NOMO-1 (cell line): Measurements from ENCODE around the gene BBS2.

ENCODE experiments used
- DNase-seq, 2 experiments: peaks; one replicate each; lab custom pipeline; 2025; ENCODE audit not compliant: unreplicated experiment in 2 of 2; lab: John Stamatoyannopoulos, UW

BBS2 gene, protein sequence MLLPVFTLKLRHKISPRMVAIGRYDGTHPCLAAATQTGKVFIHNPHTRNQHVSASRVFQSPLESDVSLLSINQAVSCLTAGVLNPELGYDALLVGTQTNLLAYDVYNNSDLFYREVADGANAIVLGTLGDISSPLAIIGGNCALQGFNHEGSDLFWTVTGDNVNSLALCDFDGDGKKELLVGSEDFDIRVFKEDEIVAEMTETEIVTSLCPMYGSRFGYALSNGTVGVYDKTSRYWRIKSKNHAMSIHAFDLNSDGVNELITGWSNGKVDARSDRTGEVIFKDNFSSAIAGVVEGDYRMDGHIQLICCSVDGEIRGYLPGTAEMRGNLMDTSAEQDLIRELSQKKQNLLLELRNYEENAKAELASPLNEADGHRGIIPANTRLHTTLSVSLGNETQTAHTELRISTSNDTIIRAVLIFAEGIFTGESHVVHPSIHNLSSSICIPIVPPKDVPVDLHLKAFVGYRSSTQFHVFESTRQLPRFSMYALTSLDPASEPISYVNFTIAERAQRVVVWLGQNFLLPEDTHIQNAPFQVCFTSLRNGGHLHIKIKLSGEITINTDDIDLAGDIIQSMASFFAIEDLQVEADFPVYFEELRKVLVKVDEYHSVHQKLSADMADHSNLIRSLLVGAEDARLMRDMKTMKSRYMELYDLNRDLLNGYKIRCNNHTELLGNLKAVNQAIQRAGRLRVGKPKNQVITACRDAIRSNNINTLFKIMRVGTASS

DNA sequence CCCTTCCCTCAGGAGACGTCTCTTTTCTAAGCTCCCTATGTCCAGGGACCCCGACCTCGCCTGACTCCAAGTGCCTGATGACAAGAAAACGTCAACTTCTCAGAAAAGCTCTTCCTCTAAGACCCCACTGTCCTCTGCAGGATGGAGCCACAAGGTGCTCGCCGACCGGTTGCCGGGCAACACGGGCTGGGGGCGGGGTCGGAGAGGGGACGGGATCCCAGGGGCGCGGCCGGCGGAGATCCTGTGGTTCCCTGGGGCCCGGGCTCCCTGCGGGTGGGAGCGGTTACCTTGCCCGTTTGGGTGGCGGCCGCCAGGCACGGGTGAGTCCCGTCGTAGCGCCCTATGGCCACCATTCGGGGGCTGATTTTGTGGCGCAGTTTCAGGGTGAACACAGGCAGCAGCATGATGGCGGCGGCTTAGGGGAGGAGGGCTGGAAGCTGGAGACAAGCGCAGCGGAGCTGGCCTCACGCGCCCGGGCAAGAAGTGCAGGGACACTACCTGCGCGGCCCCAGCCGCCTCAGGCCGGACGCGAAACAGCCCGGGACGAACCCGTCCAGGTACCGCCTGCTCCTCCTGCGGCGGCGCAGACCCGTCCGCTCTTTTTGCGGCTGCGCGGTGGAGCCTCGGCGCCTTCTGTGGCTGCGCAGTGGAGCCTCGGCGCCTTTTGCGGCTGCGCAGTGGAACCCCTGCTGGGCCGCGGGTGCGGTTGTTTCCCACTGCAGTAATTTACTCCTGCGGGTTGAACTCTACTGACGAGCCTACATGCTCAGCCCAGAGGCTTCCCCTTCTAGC is at the start of gene BBS2:
Gene BBS2 (minus strand): TSS at position 566 of the 792 bp plus-strand sequence. CDS start 162 bp downstream, at position 404.
- DNase-seq = peak; percentile 74 to 87

DNA sequence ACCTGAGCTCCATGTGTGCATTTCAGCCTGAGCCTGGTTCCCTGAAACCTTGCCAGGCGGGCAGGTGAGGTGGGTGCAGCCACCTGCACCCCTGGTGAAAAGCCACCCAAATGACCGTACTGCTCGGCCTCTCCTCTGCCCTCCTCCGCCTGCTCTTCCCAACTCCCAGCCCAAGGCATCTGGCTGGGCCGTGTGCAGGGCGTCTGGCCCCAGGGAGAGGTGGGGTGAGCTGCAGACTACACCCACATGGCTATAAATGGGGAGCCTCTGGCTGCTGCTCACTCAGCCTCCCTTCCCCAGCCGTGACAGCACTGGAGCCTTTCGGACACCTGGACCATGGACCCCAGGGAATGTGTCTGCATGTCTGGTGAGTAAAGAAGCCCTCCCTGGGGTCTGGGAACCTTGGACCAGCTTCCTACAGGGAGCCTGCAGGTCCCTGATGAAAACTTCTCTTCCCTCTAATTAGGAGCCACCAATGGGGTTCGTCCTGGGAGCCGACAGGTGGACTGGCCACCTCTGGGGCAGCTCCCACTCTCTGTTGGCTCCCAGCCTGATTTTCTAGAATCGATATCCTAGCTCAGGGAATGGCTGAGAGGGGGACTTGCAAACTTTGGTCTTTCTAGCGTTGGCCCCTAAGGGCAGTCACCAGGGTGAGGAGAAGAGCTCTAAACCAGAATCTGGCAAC is 45.1 kb upstream of the BBS2 start, which contains the start of gene MT4:
Gene MT4 (plus strand): TSS at position 281 of the 685 bp plus-strand sequence. CDS start 56 bp downstream, at position 337.
- no peak for DNase-seq

DNA sequence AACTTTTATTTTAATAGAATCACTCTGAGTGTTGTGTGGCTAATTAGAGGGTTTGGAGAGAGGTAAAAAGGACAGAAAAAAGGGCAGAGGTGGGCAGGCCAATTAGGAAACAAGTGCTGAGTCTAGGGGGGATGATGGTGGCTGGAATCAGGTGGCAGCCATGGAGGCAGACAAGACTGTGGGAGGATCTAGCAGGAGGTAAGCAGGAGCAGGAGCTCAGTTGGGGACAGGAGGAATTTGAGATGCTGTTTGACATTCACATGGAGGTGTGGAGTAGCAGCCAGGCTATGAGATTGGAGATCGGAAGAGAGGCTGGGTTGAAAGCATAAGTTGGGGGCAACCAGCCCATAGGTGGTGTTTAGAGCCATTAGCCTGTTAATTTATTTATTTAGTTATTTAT is 41.3 kb upstream of the BBS2 start:
- no peak for DNase-seq

DNA sequence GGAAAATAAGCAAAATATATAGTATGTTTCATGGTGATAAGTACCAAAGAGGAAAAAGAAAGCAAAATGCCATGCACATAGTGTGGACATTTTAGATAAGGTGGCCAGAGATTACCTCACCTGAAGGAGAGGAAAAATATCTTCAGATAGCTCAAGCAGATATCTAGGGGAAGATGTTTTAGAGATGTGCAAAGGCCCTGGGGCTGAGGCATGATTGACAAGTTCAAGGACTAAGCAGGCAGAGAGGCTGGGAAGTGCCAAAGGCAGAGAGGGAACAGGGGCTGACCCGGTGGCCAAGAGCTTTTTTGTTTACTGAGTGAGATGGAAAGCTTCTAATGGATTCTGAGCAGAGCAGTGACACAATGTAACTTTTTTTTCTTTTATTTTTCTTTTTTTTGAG is 40.6 kb upstream of the BBS2 start:
- DNase-seq = no peak

DNA sequence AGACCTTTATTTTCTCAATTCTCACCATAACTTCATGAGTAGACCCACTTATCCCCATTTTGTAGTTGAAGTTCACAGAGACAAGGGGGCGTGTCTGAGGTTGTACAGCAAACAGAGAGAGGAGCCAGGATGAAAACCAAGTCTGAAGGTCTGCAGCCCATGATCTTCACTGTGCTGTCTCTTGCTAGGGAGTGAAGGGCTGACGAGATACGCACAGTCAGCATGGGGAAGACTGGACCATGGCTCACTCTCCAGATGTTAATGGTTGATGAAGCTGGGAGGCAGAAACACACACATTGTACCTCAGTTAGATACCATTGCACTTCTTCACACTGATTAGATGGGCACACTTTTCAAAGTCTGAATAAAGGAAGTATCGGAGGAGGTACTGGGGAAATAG is 39.3 kb upstream of the BBS2 start:
- DNase-seq = no peak

DNA sequence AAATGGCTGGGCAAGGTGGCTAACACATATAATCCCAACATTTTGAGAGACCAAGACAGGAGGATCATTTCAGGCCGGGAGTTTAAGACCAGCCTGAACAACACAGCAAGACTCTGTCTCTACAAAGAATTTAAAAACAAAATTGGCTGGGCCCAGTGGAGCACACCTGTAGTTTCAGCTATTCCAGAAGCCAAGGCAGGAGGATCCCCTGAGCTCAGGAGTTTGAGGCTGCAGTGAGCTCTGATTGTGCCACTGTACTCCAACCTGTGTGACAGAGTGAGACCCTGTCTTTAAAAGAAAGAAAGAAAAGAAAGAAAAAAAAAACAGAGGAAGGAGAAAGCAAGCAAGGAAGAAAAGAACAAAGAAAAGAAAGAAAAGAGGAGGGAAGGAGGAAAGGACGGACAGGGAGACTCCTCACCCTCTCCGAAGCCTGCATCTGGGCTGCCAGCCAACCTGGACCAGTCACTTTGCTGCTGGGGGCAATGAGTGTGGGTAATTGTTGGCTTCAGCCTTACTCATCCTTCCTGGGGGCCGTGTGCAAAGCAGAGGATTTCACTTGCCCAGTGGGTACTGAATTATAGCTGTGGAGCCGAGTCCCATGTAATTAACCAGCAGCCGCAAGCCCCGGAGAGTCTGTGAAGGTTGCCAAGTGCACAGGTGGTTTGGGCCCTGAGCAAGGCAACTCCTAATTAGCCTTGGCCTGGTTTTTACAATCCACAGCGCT is 38.4 kb upstream of the BBS2 start:
- DNase-seq = no peak

DNA sequence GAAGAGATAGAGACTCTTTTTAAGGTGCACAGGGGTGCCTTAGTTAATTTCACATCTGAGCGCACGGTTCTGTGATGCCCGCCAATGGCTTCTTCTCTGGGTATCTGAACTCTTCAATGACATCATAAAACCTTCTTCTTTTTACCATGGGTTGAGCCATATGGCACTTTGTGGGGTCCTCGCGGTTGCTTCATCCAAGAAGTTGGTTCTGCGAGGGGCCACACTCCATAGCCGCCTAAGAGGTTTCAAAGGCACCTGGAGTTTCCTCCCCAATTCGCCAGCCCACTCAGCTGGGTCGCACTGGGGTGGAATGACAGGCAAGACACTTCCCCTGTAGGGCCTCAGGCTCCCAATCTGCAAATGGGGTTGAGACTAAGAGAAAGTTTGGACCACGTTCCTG is 34.6 kb upstream of the BBS2 start:
- DNase-seq = no peak

DNA sequence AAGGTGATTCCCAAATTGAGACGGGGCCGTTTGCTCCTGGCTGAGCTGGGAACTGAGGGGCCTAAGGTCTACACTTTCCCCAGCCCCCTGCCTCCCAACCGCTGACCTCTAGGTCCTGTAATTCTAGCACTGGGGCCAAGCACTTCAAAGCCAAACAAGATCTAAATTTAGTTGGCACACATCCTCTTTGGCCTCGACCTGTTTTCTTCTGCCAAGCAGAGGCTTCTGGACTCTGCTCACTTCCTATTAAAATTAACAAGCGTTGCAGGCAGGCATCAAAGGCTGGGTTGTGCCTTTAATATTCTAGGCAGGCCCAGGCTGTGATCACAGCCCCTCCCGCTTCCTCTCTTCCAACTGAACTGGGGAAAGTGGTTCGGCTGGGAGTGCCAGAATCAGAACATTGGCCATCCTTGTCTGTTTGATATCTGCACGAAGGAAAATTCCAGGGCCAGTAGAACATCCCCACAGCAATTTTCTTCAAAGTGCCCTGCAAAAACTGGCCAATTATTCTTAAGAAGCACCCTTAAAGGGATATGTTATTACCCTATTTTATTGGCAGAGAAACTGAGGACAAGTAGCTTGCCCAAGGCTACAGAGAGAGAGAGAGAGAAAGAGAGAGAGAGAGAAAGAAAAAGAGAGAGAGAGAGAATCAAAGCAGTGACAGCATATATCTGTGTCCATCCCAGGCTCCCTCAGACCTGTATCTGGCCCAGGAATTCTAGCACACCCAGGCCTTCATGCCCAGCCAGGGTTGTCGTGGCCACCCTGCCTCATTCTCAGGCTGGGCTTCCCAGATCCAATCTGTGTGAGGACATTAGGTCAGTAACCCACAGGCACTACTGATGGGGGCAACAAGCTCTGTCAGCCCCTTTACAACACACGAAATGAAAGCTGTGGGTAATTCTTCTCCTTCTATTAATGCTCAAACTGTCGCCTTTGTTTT is 32.2 kb upstream of the BBS2 start:
- peak; percentile 67 to 76 for DNase-seq

DNA sequence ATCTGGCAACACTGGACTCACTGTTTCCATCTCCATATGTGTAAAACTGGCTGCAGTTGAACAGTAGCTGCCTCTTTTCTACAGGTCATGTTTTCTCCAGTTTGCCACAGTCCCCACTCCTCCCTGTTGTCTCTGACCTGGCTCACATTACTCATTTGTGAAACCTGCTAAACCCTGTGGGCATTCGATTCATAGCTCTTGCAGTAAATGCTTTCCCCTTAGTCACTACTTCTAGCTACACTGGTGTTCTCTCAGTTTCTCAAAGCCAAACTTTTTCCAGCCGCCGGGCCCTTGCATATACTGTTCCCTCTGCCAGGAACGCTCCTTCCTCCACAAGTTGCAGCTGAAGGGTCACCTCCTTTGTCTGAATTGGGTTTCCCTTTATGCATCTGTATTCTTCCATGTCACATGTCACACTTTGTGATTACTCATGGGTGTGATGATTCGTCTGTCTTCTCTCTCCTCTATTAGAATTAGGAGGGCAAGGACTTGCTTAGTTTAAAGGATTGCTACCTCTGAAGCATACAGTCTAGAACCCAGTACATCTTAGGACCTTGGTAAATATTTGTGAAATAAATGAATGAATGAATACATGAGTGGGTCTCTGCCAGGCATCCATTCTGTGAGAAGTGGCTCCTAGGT is 30.0 kb upstream of the BBS2 start:
- no peak for DNase-seq

DNA sequence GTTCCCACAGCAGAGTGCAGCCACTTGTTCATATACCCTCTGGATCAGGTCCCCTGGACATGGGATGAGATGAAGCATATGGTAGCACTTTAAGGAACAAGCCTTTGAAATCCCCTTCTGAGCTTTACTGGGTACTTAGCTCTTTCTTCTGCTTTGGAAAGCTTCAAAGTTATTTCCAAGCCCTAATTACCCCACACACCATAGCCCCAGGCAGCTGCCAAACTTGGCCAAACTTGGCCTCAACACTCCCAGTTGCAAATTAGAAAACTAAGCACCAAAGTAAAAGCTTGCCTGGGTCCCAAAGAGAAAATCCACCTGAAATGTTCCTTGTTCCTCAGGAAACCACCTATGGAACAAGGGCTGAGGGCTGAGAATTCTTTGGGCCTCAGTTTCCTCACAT is 29.3 kb upstream of the BBS2 start:
- no peak for DNase-seq

DNA sequence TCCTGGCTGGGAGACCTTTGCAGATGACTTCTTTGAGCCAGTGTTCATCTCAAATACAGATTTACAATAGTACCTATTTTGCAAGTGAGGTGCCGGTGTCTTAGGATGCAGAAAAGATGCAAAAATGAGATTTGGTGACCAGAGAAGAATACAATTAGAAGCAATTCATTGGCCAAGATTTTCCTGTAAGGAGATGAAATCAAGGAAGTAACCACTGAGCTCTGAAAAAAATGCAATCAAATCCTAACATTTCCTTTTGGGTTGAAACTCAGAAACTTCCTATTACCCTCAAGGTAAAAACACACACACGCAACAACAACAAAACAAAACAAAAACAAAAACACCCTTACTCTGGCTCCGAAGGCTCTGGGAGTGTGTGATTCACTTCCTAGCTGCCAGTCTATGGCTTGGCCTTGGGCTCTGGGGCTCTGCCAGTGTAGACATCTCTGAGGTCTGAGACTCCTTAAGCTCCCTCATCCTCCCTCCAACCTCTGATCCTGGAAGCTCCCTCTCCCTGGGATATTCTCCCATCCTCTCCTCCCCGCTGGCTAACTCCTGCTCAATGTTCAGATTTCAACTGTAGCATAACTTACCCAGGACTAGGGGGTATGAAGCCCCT is 28.2 kb upstream of the BBS2 start:
- DNase-seq = no peak

DNA sequence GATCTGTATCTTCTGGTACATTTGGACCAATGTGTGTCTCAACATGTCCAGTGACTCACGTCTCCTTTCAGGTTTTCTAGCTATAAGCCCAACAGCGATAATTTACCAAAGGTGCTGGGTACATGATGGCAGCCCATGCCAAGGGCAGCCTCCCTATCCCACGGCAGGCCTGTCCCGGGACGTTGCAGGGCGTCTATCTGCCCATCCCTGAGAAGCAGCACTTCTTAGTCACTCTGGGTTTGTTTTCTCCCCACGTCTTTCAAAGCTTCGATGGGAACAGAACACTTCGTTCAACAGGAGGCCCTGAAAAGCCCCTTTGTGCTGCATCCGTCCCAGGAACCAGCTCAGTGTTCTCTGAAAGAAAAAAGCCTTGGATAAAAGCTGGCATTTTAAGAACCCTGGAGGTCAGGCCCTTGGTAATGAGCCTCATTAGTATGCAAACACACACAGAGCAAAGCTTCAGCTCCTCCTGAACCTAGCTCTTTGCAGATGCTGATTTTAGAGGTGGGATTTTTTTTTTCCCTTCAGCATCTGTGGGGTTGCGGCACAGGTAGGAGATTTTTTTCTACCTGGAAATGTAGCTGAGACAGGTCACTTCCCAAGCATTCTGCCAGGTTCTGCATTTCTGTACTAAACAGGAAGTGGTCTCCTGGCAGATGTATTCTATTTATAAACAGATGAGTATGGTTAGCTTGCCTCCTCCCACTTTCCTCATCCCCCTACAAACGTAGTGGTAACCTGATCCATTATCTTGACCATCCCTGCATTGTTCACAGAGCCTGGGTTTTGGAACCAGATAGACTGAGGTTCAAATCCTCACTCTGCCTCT is 27.5 kb upstream of the BBS2 start:
- peak in 1 of 2 experiments; percentile 33 for DNase-seq

DNA sequence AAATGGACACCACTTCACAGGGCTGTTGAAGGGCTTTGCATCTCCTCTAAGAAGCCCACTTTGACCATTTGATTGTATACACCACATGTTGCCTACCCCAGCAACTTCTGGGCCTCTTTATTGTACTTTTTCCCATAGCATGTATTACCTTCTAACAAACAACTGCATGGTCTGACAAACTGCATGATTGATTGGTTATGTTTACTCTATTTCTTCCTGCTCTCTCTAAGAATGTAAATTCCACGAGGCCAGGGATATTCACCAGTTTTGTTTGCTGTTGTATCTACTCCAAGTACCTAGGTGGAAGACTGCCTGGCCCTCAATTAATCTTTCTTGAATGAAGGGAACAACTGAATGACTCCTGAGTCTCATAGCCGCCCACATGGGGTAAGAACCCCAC is 22.2 kb upstream of the BBS2 start:
- DNase-seq = no peak

DNA sequence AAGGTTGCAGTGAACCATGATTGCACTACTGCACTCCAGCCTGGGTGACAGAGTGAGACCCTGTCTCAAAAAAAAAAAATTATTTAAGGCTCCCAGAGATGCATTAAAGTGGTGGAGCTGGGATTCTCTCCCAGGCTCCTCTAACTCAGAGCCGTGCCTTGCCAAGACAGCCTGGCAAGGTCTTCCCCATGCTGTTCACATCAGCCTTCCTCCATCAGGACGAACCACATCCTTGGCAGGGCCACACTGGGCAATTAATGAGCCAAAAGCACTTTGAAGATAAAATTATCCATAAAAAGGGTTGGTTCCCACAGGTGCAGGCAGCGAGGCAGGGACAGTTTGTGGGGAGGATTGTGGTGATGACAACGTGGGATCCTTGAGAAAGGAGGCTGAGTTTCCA is 19.8 kb upstream of the BBS2 start:
- DNase-seq = no peak

DNA sequence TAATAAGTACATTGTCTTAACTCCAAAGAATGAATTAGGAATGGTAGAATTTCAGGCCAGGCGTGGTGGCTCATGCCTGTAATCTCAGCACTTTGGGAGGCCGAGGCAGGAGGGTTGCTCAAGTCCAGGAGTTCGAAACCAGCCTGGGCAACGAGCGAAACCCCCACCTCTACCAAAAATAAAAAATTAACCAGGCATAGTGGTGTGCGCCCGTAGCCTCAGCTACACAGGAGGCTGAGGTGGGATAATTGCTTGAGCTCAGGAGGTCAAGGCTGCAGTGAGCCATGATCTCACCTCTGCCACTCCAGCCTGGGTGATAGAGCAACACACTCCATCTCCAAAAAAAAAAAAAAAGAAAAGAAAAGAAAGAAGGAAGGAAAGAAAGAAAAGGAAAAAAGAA is 18.5 kb upstream of the BBS2 start:
- no peak for DNase-seq

DNA sequence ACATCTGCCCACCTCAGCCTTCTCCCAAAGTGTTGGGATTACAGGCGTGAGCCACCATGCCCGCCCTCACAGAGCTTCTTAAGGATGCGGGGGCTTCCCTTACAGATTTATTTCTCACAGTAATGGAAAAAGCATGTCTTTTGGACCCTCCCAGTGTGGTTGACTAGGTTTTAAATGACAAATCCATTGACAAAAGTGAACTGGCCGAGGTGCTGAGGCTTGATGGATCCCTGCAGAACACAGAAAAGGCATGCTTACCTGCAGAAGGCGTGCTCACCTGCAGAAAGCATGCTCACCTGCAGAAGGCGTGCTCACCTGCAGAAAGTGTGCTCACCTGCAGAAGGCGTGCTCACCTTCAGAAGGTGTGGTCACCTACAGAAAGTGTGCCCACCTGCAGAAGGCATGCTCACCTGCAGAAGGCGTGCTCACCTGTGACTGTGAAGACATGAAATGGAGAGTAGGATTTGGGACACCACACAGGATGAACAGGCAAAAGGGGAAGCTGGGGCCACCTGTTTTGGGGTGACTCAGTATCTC is 15.1 kb upstream of the BBS2 start:
- no peak for DNase-seq

DNA sequence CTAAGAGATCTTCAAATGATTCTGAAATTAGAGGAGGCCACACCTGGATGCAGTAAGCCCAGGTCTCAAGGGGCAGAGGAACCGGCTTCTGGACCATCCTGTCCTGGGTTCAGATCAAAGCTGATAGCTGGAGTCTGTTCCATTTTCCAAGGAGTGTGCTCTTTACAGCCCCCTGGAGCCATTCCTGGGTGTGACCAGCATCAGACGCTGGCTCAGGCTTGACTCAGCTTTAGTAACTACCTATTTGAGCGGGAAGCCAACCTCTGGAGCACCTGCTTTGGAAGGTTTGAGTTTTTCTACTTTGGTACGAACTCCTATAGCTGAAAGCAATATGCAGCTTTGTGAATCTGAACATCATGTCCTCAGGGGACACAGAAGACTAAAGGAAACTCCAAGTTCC is 12.9 kb upstream of the BBS2 start:
- DNase-seq = no peak
